ENCODE data around the gene TMEM203.

TMEM203 gene

GRCh38 chr9:137176302-137177182 is 28.9 kb downstream of the TMEM203 start:
- no peak for DNase-seq

- DNase-seq: no peak
Observed at GRCh38 chr9:137175345-137175961, 30.0 kb downstream of the TMEM203 start.

- DNase-seq: no peak
Observed at GRCh38 chr9:137174722-137175293, 30.6 kb downstream of the TMEM203 start.

DNA sequence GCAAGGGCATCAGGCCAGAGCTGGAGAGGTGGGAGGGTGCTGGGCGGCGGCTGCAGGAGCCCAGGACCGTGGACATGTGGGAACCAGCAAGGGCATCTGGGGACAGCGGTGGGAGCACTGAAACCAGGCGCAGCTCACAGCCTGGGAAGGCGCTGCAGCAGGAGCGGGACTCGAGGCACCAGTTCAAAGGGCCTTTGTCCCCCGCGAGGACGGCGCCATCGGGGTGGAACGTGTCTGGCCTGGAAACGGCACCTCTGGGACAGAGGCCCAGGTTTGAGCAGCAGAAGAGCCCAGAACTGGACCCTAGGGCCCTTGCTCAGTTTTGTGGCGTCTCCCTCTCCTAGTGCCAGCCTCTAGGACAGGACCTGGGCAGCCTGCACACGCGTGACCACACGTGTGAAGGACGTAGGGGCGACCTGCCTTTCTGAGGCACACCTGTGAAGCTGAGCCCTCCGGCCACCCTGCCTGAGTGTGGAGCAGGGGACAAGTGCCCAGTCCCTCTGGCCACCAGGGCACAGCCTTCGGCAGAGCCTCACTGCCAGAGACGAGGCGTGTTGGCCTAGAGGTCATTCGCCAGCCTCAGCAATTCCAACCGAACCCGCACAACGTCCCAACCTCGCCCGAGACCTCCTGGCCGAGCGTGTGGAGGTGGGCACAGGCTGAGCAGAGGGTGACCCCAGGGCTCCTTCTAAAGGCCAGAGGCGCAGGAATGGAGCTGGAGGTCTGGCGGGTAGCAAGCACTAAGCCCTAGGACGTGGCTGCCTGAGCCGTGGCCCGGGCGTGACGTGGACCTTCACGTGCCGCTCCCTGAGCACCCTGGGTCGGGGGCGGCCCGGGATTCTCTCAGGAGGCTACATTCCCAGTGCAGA is 31.4 kb downstream of the TMEM203 start:
- no peak for DNase-seq

- no peak for DNase-seq
Observed at GRCh38 chr9:137172901-137173795, 32.3 kb downstream of the TMEM203 start.

GRCh38 chr9:137171149-137171900 is 34.1 kb downstream of the TMEM203 start:
- no peak for DNase-seq

DNA sequence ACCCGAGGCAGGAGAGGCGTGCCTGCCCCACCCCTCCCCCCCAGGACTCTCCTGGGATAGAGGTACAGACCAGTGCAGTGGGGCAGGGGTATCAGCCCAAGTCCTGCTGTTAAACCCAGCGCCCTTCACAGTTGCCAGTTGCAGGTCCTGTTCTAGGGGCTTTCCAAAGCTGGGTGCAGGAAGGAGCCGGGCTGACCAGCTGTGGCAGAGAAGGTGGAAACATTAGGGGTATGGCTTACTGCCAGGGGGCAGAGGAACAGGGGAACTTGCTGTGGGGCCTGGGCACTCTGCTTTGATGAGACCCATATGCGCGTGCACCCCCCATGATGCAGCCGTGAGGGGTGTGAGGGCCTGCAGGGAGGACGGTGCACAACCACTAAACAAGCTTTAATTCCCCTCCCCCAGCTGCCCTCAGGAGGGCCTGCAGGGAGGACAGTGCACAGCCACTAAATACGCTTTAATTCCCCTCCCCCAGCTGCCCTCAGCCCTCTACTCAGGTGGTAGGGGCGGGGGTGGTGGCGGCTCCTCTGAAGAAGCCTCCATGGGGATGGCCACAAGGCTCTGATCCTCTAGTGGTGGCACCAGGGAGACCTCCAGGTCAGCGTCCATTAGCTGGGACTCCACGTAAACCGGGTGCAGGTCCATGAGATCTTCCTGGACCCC is 34.8 kb downstream of the TMEM203 start:
- no peak for DNase-seq

DNA sequence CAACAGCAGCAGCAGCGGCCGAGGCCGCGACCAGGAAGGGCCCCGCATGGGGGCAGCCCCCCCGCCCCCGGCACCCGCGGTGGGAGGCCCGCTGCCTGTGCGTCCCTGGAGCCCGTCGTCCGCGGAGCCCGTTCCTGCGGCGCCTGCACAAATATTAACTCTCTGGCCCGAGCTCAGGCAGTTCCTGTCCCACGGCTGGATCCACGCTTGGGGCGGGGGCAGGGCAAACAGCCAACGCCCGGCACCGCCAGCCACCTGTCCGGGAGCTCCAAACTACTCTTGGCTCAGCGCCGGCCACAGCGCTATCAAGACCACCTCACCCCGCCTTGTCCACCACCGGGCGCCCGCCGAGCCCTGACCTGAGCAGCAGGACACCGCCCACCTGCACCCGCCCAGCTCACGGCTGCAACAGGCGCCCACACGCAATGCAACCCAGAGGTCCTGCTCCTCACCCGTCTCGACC is 35.5 kb downstream of the TMEM203 start, which contains the start of gene LRRC26:
Gene LRRC26 (minus strand): TSS at position 156 of the 463 bp plus-strand sequence. CDS start 108 bp downstream, at position 48.
- DNase-seq: no peak

DNA sequence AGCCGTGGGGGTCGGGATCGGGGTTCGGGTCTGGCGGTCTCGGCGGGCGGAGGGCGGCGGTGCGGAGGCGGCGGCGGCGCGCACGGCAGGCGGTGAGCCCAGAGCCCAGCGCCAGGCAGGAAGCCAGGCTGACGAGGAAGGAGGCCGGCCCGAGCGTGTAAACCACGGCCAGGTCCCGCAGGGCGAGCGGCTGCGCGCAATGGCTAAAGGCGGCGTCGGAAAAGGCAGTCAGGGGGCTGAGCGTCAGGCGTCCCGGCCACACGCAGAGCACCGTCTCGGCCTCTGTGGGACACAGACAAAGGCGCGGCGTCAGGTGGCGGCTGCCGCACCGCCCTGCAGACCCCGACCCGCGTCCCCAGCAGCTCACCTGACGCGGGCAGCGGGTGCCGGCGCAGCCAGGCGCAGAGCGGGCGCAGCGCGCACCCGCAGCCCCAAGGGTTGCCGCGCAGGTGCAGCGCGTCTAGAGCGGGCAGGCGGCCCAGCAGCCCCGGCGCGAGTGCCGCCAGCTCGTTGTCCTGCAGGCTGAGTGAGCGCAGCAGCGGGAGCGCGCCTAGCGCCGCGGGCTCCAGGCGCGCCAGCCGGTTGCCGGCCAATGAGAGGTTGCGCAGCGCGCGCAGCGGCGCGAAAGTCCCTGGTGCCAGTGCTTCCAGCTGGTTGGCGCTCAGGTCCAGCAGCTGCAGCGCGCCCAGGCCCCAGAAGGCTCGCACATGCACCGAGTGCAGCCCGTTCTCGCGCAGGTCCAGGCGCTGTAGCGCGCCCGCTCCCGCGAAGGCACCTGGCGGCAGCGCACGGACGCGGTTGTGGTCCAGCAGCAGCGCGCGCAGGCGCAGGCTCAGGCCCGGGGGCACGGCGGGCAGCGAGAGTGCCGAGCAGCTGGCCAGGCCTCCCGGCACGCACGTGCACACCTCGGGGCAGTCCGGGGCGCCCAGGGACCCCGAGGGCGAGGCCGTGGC is 36.3 kb downstream of the TMEM203 start:
- no peak for DNase-seq

DNA sequence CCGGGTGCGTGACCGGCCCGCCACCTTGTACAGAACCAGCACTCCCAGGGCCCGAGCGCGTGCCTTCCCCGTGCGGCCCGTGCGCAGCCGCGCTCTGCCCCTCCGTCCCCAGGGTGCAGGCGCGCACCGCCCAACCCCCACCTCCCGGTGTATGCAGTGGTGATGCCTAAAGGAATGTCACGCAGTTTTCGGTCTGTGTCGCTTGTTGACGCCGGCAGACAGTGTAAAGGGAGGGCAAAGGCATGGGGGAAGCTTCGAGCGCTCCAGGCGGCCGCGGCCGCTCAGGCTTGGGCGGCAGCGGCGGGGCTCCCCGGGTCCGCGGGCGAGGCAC is 36.9 kb downstream of the TMEM203 start:
- no peak for DNase-seq

DNA sequence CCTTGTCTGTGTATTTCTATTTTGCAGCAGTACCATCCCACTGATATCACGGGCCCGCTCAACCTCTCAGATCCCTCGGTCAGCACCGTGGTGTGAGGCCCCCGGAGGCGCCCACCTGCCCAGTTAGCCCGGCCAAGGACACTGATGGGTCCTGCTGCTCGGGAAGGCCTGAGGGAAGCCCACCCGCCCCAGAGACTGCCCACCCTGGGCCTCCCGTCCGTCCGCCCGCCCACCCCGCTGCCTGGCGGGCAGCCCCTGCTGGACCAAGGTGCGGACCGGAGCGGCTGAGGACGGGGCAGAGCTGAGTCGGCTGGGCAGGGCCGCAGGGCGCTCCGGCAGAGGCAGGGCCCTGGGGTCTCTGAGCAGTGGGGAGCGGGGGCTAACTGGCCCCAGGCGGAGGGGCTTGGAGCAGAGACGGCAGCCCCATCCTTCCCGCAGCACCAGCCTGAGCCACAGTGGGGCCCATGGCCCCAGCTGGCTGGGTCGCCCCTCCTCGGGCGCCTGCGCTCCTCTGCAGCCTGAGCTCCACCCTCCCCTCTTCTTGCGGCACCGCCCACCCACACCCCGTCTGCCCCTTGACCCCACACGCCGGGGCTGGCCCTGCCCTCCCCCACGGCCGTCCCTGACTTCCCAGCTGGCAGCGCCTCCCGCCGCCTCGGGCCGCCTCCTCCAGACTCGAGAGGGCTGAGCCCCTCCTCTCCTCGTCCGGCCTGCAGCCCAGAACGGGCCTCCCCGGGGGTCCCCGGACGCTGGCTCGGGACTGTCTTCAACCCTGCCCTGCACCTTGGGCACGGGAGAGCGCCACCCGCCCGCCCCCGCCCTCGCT is 37.5 kb downstream of the TMEM203 start:
- DNase-seq: no peak

GRCh38 chr9:137167277-137167746 is 38.1 kb downstream of the TMEM203 start:
- no peak for DNase-seq

DNA sequence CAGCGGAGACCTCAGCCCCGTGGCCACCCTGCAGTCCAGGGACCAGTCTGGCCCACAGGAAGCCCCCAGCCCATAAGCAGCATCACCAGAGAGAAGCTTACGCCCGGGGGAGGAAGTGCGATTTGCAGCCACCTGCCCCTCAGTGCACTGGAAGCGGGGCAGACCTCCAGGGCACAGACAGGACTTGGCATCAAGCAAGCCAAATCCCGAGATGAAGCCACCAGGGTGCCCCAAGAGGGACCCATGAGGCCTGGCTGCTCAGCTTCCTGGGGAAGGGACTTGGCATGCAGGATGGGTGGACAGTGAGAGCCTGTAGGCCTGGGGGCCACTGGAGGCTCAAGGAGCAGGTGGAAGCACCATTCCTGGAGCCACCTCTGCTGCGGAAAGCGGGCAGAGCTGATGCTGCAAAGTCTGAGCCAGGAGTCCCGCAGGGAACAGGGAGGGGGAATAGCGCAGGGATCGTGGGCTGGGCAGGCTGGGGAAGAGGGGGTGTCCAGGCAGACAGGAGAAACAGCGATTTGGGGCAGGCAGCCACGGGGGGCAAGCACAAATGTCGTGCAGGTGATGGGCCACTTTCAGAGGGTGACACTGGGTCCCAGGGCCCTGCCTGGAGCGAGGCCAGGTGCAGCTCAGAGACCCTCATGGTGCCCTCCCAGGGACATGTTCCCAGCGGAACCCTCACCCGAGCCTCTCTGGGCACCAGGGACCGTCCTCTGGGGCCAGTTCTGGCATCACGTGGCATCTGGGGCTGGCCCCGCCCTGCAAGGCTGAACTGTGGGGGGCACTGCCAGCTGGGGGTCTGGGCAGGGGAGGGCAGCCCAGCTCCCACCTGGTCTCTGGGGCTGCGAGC is 38.8 kb downstream of the TMEM203 start:
- DNase-seq: no peak

GRCh38 chr9:137165250-137165836 is 40.1 kb downstream of the TMEM203 start:
- no peak for DNase-seq

- no peak for DNase-seq
Observed at GRCh38 chr9:137164370-137165249, 40.8 kb downstream of the TMEM203 start.

DNA sequence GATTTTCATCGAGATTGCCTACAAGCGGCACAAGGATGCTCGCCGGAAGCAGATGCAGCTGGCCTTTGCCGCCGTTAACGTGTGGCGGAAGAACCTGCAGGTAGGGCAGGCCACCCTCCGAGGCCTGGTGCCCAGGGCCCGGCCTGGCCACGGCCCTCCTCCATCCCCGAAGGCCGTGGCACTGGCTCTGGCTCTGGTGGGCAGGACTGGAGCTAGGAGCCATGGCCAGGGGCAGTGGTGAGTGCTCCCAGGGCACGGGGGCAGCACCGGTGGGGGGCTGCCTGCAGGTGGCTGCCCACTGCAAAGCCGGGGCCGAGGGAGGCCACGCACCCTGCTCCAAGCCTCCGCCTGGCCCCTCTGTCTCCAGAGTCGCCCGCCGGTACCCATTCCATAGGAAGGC is 41.6 kb downstream of the TMEM203 start:
- DNase-seq: no peak
